ENCODE data around the gene ZNF396.
A peak's percentile ranks its signal among the peaks of the same experiment; 100 is the strongest.

Gene ZNF396

DNA sequence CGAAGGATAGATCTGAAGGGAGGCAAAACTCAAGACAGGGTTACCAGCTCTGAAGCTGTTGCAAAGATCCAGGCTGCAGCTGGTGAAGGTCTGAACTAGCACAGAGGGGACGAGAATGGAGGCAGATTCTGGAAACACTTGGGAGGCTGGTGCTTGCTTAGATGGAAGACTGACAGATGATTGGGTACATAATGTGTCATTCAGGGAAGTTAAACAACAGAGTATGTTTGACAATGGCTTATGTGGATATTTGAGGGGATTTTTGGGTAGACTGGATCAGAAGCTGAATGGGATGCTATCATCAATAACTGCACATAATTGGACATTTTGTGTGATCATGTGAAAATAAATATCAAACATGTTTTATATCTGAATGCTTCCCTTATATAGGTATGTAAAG lies 2.3 kb upstream of the ZNF396 start:
- DNase-seq = no peak

DNA sequence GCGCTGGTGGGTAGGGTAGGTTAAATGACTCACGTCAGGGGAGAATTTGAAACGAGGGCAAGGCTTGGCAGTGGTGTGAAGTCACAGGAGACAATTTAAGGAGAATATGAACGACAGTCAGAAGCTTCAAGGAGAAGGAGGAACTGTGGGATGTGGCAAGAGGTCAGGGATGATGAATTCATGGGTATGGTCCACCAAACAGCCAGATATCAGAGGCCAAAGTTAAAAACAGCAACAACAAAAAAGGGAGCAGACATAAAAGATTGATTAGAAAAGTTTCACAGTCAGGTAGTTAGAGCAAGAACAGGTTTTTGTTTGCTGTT lies 1.4 kb upstream of the ZNF396 start:
- DNase-seq = no peak

DNA sequence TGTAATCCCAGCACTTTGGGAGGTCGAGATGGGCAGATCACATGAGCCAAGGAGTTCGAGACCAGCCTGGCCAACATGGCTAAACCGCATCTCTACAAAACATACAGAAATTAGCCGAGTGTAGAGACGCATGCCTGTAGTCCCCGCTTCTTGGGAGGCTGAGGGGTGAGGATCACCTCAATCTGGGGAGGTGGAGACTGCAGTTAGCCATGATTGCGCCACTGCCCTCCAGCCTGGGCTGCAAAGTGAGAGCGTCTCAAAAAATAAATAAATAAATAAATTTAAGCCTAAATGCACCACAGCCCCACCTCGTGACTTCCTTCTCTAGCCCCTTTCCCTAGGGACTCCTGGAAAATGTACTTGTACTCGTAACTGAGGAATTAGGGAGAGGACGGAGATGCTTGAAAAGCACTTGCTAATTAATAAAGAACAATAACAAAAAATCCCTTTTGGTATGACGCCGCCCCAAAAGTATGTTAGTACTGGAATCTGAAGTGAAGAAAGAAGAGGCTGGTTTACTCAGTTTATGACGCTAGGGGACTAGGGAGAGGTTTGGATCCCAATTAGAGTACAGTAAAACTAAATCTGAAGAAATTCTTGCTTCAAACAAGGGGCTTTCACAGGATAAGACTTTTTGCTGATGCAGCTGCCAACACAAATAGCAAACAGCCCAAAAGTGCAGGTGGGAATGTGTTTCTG lies 887 bp upstream of the ZNF396 start:
- no peak for DNase-seq

DNA sequence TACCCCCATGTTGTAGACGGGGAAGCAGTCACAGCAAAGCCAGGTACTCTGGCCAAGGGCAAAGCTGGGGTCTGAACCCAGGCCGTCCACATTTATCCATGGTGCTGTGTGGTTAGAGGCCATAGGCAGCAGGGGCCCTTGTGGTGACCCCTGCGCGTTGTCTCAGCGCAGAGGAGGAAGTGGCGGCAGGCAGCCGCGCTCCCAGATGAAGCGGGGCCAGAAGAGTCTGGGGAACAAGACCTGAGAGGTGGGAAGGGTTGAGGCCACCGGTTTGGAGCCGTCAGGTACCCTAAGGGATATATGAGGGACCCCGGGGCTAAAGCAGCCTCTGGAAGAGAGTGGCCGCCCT lies 770 bp downstream of the ZNF396 start:
- peak; percentile 15 for DNase-seq

DNA sequence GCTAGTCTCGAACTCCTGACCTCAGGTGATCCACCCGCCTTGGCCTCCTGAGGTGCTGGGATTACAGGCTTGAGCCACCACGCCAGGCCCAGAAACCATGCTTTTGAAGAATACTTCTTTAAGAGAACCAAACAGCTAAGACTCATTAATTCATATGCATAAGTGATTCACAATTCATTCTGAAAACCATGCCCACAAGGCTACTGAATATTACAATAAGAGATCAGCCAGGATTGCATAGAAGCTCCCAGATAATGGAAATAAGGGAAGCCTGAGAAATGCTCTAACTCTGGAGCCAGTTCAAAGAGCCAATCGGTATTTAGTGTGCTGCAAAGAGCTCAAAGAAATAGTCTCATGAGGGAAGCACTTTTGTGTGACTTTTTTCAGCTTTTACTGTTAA lies 2.4 kb downstream of the ZNF396 start:
- no peak for DNase-seq

DNA sequence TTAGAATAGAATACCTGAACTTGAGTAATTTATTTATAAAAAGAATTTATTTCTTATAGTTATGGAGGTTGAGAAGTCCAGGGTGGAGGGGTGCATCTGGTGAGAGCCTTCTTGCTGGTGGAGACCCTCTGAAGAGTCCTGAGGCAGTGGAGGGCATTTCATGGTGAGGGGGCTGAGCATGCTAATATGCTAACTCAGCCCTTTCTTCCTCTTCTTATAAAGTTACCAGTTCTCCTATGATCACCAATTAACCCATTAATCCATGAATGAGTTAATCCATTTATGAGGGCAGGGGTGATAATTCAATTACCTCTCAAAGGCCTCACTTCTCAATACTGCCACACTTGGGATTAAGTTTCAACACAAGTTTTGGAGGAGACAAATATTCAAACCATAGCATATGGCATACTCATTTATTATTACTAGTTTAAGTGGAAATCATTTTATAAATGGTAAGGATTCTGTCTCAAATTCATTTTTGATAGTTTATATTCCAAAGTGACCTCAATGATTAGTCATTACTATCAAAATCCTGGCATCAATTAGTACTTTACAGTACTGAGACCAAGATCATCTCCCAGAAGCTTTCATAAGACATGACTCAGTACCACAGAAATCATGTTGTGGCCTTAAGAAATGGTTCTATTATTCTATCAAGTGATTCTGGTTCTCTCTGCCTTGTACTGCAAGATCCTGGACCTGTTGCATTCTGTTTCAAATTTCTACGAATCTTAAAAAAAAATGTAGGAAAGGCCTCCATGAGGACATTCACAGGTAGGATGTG lies 5.5 kb downstream of the ZNF396 start:
- no peak for DNase-seq

DNA sequence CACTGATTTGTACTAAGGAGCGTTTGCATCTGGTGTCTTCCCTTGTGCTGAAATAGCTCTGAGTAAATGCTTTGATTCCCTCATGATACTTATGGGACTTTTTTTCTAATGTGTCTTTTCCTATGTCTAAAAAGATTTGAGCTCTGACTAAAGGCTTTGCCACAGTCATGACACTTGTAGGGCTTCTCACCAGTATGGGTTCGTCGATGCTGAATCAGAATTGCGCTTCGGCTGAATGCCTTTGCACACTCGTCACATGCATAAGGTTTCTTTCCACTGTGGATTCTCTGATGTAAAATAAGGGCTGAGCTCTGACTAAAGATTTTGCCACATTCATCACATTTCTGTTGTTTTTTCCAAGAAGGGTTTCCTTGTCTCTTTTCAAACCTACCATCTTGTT lies 8.0 kb downstream of the ZNF396 start:
- DNase-seq = no peak

DNA sequence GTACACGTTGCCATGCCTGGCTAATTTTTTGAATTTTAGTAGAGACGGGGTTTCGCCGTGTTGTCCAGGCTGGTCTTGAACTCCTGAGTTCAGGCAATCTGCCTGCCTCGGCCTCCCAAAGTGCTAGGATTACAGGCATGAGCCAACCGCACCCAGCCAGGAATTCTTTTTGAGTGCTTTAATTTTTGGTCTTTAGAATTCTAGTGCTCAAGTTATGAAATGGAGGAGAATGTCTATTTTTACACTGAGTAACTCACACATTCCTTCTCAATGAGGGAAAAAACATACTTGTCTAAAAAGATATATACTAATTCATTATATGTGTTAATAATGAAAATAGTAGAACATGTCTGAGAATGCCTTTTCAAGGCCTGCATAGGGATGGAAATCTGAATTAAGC lies 8.5 kb downstream of the ZNF396 start:
- DNase-seq = no peak

DNA sequence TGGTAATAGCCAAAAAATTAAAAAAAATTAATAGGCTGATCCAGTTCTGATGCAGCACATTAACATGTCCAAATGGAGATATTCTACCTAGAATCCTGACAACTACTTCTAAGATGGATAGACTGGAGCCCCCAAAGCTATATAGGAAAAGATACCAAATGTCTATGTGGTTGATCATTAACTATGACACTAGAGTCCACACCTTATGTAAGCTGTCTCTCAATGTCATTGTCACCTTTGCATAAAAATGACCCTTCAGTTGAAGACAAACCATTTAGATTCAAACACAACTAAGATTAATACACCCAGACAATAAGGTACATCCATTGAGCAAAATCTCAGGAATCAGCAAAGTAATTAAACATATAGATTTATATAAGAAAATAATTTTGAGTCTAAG lies 14.6 kb downstream of the ZNF396 start:
- DNase-seq = no peak

DNA sequence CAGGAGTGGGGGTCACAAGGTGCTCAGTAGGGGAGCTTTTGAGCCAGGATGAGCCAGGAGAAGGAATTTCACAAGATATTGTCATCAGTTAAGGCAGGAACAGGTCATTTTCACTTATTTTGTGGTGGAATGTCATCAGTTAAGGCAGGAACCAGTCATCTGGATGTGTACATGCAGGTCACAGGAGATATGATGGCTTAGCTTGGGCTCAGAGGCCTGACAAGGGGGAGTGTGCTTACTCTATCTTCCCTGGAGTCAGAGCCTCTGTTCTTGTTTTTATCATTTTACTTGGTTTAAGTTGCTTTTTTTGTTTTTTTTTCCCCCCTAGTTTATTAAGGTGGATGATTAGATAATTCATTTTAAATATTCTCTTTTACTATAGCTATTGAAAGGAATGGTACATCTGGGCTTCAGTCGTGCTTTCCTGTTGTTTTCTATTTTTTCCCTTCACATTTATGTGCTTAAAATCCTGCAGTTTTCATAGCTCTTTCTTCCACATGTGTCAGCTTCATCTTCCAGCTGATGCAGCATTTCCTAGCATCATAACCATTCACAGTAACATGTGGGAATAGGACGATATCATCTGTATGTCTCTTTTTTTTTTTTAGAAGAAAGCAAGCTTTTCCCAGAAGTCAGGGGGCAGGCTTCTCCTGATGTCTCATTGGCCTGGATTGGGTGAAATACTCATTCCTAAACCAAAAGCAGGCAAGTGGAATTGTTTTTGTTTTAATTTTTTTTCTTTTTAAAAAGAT lies 15.4 kb downstream of the ZNF396 start:
- DNase-seq = no peak

DNA sequence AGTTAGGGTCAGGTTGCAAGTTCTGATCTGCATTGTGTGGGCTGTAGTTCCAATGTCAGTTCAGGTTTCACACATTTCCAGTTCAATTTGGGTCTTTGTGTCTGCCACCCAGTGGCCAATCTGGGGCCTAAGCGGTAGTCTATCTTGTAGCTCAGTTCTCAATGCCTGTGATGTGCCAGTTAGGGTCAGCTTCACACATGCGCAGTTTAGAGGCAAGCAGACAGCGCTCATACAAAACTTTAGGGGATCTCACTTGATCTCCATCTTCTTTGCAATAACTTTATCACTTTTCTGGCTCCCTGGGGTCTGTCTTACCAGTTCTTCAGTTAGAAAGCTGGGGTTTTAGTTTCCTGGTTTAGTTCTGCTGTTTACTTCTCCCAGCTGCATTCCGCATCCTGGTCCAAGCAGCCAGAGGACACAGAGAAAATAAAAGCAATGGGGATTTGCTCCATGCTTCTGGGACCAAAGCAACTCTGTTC lies 22.0 kb downstream of the ZNF396 start:
- peak; percentile 63 for DNase-seq

DNA sequence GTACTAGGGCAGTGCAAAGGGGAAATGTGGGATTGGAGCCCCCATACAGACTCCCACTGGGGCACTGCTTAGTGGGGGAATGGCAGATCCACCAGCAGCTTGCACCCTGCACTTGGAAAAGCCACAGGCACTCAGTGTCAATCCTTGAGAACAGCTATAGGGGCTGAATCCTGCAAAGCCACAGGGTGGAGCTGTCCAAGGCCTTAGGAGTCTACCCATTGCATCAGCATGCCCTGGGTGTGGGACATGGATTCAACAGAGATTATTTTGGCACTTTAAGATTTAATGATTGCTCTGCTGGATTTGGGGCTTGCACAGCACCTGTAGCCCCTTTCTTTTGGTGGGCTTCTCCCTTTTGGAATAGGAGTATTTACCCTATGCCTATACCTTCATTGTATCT lies 24.4 kb downstream of the ZNF396 start:
- DNase-seq = no peak

DNA sequence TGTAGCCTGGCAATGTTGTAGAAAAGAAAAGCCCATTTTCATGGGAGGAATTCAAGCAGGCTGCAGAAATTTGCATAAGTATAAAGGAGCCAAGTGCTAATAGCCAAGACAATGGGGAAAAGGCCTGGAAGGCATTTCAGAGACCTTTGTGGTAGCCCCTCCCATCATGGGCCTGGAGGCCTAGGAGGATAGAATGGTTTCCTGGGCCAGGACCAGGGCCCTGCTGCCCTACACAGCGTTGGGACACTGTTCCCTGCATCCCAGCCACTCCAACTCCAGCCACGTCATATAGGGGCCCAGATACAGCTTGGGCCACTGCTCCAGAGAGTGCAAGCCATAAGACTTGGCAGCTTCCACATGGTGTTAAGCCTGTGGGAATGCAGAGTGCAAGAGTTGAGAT lies 24.9 kb downstream of the ZNF396 start:
- no peak for DNase-seq

DNA sequence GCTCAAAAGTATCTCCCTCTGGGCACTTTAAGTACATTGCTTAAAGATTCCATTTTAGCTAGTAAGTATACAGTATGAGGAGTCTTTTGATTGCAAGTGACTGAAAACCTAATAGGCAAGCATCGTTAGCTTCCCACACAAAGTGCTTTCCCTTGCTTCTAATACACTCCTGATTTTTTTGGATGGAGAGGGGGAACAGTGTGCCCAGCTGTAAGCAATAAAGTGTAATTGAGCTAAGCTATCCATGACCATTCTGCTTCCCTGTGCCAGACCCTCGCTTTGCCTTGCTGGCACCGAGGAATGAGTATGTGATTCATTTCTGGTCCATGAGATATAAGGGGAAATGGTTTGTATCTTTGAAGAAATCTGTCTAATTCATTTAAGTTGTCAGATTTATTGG lies 29.1 kb downstream of the ZNF396 start:
- no peak for DNase-seq

DNA sequence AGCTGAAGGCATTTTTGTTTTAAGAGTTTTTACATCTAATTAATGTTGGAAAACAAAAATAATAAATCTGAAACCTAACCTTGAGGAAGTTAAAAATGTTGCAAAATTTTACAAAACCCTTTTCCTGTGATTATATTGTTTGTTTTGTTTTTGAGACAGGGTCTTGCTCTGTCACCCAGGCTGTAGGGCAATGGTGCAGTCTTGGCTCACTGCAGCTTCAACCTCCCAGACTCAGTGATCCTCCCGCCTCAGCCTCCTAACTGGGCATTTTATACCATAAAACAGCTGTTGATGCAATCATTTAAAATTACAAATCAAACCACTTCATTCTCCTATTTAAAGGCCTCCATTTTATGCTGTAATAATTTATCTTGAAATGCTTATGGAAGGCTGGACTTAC lies 31.2 kb downstream of the ZNF396 start:
- no peak for DNase-seq

DNA sequence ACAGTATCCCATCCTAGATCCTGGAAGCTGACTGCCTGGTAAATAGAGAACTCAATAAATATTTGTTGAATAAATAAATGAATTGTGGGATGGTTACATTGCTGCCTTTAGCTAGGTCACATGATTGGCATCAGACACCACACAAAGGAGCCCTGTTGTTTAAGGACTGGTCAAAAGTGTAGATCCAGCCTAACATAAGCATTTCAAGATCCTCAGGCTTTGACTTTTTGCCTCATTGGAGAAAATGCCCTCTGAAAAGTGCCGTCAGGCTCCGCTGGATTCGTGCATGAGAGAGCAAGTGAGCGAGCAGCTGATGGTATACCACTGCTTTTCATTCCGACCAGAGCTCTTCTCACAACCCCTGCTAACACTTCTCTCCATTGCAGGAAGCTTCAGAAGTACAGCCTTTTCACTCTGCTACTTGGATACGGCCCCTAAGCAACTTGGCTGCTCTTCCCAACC lies 31.6 kb downstream of the ZNF396 start:
- no peak for DNase-seq

DNA sequence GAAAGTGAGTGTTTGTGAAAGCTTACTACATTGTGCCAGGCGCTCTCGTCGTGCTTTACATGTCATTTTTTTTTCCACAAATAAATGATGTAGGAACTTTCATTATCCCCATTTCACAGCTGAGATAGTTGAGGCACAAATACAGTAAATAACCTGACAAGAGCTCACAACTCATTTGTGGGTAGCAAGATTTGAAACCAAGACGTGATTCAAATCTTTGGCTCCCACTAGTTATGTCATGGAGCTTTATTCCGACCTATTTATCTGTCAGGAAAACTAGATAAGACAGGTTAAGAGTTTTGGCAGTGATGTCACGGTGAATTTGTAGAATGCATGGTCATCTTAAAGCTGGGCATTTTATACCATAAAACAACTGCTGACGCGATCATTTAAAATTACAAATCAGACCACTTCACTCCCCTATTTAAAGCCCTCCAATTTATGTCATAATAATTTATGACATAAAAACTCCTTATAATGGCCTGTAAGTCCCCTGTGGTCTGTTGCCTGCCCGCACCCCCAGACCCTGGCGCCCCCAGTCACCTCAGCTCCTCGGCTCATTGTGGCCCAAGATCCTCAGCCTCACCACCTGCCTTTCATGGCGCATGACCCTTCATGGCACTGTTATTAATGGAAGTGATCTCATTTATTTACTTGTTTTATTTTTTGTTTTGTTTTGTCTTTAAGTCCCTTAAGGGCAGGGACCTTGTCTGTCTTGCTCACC lies 32.2 kb downstream of the ZNF396 start:
- DNase-seq = no peak

DNA sequence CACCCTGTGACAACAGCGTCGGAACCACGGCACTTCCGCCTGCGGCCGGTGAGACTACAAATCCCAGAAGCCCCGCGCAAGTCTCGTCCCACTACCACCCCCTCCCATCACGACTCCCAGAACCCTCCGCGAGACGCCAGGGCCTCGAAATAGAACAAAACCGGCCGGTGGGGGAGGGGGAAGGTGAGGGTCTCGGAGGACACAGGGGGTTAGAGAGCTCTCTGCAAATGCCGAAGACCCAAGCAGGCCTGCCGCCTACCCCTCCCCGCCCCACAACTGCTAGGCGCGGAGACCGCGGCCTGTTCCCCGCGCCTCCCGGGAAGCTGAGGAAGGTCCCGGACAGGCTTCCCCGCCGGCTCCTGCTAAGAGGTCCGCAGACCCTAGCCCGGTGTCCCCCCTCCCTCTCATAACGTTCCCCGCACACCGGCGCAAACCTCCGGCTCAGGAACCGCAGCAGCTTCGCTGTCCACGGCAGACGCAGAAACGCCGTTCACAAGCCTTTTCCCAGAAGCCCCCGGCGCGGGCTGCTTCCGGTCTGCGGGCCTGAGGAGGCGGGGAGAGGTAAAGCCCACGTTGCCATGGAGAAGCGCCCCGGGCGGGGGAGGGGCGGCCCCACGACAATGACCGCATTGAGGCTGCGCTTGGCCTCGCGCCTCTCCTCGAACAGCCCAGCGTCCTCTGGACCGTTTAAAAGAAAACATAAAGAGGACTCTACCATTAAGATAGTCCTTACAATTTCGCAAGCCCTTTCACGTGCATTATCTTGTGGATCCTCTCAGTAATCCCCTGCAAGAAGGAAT lies 33.0 kb downstream of the ZNF396 start, which contains the start of gene ZNF24:
ZNF24 (minus strand) TSS at position 485 of the 800 bp plus-strand sequence. CDS start 3,770 bp downstream, outside the sequence.
- peak; percentile 94 for DNase-seq

DNA sequence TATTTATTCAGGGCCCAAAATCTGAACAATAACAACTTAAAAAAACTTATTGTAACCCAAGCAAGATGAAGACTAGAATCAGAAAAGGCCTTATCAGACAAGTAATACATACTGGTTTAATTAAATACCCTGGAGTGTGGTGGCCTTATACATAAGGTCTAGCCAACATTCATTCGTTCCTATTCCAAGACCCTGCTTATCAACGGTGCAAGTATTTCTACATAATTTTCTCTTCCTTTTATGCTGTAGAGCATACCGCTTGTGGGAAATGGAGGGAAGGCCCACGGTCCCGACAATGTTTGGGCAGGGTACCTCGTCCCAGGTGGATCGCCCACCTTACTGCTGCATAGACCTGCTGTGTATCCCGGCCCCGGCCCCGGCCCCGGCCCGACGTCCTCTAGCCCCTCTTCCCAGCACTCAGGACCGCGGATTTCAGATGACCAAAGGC lies 33.6 kb downstream of the ZNF396 start:
- DNase-seq = no peak

DNA sequence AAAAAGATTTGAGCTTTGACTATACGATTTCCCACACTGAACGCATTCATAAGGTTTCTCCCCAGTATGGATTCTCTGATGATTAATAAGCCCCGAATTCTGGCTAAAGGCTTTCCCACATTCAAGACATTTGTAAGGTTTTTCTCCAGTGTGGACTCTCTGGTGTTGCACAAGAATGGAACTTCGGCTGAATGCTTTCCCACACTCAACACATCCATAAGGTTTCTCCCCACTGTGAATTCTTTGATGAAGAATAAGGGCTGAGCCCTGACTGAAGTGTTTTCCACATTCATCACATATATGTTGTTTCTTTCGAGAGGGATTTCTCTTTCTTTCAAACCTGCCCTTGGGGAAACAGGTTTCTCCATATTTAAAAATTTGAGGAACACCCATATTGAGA lies 39.9 kb downstream of the ZNF396 start:
- DNase-seq = no peak

DNA sequence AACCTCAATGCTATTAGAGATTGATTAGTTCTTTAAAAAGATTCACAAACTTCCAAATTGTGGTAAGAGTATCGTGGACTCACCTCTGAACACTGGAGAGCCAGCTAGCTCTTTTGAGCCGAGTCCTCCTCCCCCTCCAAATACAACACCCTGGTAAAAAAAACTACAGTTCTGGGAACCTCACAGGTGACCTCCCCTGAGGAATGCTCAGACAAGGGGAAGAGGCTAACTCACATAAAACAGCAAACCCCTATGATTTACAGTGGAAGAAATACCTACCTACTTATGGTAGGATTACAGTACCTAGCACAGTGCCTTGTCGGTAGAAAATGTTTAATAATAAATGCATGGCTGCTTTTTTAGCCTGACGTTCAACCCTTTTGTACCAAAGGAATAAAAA lies 41.3 kb downstream of the ZNF396 start:
- DNase-seq = no peak

DNA sequence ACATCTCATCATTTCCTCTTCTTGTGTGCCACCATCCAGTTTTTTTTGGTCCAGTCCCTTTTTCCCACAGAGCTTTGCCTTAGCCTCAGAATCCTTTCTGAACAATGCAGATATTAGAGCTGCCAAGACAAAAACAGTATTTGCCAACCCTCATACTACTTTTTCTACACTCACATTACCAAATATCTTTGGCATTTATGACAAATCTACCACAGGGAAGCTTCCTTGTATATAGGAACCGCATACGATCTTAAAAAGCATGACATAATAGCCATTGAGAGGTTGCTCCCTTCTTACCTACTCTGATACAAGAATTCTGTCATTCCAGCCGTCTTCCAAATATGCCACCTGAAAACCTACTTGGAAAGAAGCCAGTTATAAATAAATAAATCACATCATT lies 42.3 kb downstream of the ZNF396 start:
- no peak for DNase-seq

Data from activated CD4-positive, alpha-beta T cell treated with anti-CD3 and anti-CD28 coated beads for 48 hours (primary cell).